GM12875 (cell line): ENCODE results near the gene CDH12.

Source experiments
- H3K4me3 ChIP-seq: one replicate; pipeline ENCODE4 v1.5.1; 2011; ENCODE audit warnings: low read depth, low read length, control low read depth
- TF ChIP-seq, protein P1 (sequence below): IDR thresholded peaks from 2 replicates; pipeline ENCODE4 v1.5.1; 2011; ENCODE audit warnings: low read depth, mild to moderate bottlenecking, control low read depth, inconsistent platforms, low read length, moderate library complexity, borderline replicate concordance; ENCODE audit not compliant: insufficient read depth

The CDH12 gene

DNA sequence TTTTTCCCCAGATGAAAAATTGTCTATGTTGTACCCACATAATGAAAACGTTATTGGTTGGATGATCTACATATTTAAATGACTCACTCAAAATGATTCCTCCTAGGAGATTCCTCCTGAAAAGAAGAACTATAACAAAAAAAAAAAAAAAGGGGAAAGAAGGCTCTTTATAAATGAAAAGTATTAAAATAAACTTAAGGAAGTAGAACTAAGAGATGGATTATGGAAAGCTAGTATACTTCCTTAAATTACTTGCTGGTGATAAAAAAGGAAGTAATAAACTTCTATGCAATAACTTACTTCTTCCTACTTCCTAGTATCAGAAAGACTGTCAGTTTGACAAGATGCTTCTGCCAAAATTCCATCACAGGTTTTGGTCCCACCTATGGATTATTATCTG, 1087.7 kb downstream of the CDH12 start:
- H3K4me3 ChIP-seq = no peak overlapping the region
- TF ChIP-seq, protein P1, sequence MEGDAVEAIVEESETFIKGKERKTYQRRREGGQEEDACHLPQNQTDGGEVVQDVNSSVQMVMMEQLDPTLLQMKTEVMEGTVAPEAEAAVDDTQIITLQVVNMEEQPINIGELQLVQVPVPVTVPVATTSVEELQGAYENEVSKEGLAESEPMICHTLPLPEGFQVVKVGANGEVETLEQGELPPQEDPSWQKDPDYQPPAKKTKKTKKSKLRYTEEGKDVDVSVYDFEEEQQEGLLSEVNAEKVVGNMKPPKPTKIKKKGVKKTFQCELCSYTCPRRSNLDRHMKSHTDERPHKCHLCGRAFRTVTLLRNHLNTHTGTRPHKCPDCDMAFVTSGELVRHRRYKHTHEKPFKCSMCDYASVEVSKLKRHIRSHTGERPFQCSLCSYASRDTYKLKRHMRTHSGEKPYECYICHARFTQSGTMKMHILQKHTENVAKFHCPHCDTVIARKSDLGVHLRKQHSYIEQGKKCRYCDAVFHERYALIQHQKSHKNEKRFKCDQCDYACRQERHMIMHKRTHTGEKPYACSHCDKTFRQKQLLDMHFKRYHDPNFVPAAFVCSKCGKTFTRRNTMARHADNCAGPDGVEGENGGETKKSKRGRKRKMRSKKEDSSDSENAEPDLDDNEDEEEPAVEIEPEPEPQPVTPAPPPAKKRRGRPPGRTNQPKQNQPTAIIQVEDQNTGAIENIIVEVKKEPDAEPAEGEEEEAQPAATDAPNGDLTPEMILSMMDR = no peak

DNA sequence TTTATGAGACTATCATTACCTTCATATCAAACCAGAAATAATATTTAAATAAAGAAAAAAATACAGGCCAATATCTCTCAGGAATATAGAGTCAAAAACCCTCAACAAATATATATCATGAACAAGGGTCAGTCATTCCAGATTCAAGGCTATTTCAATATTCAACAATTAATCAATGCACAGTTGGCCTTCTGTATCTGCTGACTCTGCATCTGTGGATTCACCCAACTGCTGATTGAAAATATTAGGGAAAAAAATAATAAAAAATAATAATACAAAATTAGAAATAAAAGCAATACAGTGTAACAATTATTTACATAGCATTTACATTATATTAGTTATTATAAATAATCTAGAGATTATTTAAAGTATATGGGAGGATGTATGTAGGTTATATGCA, 1114.0 kb downstream of the CDH12 start:
- TF ChIP-seq, protein P1 = no peak
- no peak overlapping the region for H3K4me3 ChIP-seq

DNA sequence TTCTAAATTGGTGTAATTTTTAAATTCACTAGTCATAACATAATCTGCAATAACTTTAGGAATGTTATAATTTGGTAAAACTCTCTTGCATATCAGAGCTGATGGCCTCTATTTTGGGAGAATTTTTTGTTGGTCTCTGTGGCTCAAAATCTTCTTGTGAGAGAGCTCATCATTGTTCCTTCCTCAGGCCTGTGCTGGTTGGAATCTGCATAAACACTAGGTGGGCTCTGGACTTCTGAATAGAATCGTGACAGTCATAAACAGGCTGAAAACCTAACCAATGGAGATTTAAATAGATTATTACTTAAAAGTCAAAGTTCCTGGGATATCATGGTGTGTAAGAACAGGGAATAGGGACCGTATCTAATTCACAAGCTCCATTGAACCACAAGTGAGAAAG, 1129.6 kb downstream of the CDH12 start:
- H3K4me3 ChIP-seq = no peak overlapping the region
- TF ChIP-seq, protein P1 = no peak

DNA sequence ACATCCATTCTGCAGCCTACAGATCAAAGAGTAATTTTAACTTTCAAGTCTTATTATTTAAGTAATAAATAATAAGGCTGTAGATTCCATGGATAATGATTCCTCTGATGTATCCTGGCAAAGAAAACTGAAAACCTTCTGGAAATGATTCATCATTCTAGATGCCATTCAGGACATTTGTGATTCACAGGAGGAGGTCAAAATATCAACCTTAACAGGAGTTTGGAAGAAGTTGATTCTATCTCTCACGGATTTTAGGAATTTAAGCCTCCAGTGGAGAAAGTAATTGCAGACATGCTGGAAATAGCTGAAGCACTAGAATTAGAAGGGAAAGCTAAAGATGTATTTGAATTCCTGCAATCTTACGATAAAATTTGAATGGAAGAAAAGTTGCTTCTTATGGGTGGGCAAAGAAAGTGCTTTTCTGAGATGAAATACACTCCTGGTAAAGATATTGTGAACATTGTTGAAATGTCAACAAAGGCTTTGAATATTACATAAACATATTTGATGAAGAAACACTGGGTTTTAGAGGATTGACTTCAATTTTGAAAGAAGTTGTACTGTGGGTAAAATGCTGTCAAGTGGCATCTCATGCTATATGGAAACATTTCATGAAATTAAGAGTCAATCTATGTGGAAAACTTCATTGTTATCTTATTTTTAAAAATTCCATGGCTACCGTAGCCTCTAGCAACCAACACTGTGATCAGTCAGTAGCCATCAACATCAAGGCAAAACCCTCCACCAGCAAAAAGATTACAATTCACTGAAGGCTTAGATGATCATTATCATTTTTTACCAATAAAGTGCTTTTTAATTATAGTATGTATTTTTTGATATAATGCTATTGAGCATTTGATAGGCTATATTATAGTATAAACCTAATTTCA, 1141.0 kb downstream of the CDH12 start:
- TF ChIP-seq, protein P1 = no peak
- H3K4me3 ChIP-seq = no peak overlapping the region

DNA sequence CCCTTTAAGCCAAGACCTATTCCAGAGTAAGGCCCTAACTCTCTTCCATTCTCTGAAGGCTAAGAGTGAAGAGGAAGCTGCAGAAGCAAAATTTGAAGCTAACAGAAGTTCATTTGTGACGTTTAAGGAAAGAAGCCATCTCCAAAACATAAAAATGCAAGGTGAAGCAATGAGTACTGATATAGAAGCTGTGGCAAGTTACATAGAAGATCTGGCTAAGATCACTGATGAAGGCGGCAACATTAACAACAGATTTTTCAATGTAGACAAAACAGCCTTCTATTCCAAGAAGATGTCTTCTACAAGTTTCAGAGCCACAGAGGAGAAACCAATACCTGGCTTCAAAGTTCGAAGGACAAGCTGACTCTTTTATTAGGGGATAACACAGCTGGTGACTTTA, 1143.4 kb downstream of the CDH12 start:
- TF ChIP-seq, protein P1 = no peak

DNA sequence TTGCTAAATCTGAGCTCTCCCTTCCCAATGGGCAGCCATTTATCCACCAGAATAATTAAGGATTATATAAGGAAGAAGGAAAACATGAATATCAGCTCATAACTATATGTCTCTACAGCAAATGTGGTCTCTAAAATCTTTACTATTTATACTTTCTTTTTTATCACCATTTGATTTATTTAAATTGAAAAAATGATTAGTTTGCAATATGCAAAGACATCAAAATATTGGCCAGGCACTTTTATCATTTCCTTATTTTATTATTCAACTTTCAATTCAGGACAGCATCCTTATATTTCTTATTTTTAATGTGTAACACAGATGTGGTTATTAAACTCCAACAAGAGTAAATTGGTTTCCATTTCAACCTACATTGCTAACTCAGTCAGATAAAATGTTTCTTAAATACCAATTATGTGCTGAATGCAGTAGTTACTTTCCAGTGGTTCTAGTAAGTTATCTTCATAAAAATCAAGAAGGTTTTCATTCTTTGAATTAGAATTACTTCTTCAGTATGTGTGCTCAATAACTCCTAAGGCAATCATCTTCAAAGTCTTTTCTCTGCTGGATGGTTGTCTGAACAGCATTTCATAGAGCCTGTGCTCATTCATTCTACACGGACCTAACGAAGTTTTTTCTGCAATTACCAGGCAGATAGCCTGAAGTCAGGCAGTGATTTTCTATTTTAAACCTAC, 1148.0 kb downstream of the CDH12 start:
- TF ChIP-seq, protein P1 = no peak
- H3K4me3 ChIP-seq = no peak overlapping the region

More for the DNA sequence above, 1143.4 kb downstream of the CDH12 start:
- no peak overlapping the region for H3K4me3 ChIP-seq

DNA sequence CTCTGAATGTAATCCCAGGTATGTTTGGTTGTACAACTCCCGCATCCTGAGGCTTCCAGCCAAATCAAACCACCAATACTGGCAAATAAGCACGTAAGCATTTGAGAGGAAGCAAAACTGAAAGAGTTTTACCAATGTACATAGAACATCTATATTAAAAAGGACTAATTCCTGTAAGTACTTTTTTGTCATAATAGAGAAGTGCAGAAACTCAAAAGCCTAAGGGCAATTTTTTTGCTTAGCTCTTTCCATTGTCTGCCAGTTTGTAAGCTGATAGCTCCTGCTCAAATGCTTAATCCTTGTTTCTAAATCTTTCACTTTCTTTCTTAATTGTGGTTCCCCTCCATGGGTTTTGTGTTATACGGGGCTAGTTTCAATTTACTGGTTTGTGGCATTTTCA, 1151.8 kb downstream of the CDH12 start:
- TF ChIP-seq, protein P1 = no peak
- H3K4me3 ChIP-seq = no peak overlapping the region
